Mesenchymal stem cell (in vitro differentiated cells and primary cell): ENCODE data around the gene NUP210.

ENCODE experiments used
- DNase-seq: peaks from one replicate; pipeline ENCODE4 v3.0.0-alpha.2; 2013
- H2AFZ ChIP-seq: one replicate; pipeline ENCODE4 v1.6.1; 2013; ENCODE audit warnings: low read depth, mild to moderate bottlenecking, control low read depth, inconsistent platforms, low read length, moderate library complexity
- H2AK5ac ChIP-seq: 2 replicates; pipeline ENCODE4 v1.6.1; 2013; ENCODE audit warnings: low read length, moderate library complexity, mild to moderate bottlenecking, inconsistent platforms; ENCODE audit not compliant: severe bottlenecking
- H2BK120ac ChIP-seq: one replicate; pipeline ENCODE4 v1.6.1; 2013; ENCODE audit warnings: low read depth, mild to moderate bottlenecking, inconsistent platforms, low read length, moderate library complexity
- H2BK12ac ChIP-seq, 2 experiments: one replicate each; pipeline ENCODE4 v1.6.1; 2013; ENCODE audit warnings: inconsistent platforms in 2 of 2, low read length in 2 of 2, mild to moderate bottlenecking in 2 of 2, moderate library complexity in 2 of 2, control low read depth in 1 of 2
- H2BK15ac ChIP-seq: one replicate; pipeline ENCODE4 v1.6.1; 2013; ENCODE audit warnings: mild to moderate bottlenecking, low read depth, inconsistent platforms; ENCODE audit not compliant: poor library complexity, severe bottlenecking
- H2BK5ac ChIP-seq: 2 replicates; pipeline ENCODE4 v1.6.1; 2013; ENCODE audit warnings: low read depth, mild to moderate bottlenecking, low read length, control low read depth, inconsistent platforms; ENCODE audit not compliant: poor library complexity, severe bottlenecking
- H3K14ac ChIP-seq, 2 experiments: one replicate each; pipeline ENCODE4 v1.6.1; 2013; ENCODE audit warnings: inconsistent platforms in 2 of 2, low read length in 2 of 2, control low read depth in 1 of 2, mild to moderate bottlenecking in 1 of 2, moderate library complexity in 1 of 2
- H3K18ac ChIP-seq, 2 experiments: one replicate each; pipeline ENCODE4 v1.6.1; 2013; ENCODE audit warnings: inconsistent platforms in 2 of 2, low read length in 2 of 2, control low read depth in 1 of 2, low read depth in 1 of 2, mild to moderate bottlenecking in 1 of 2
- H3K23ac ChIP-seq, 2 experiments: one replicate each; pipeline ENCODE4 v1.6.1; 2013; ENCODE audit warnings: inconsistent platforms in 2 of 2, low read length in 2 of 2, mild to moderate bottlenecking in 2 of 2, moderate library complexity in 2 of 2, control low read depth in 1 of 2
- H3K27ac ChIP-seq: 2 replicates; pipeline ENCODE4 v1.5.1; 2013; ENCODE audit warnings: mild to moderate bottlenecking, moderate library complexity, low read length, control low read depth, inconsistent platforms; ENCODE audit not compliant: poor library complexity, severe bottlenecking
- H3K27me3 ChIP-seq, 2 experiments: 2 replicates each; pipeline versions ENCODE4 v1.6.1 to v1.7.0; 2013; ENCODE audit warnings: low read length in 2 of 2, mild to moderate bottlenecking in 2 of 2, moderate library complexity in 2 of 2, control low read depth in 1 of 2, inconsistent platforms in 1 of 2; ENCODE audit not compliant: control insufficient read depth in 1 of 2, insufficient read depth in 1 of 2
- H3K36me3 ChIP-seq, 2 experiments: 2 replicates each; pipeline versions ENCODE4 v1.6.1 to v1.7.0; 2013; ENCODE audit warnings: low read length in 2 of 2, control low read depth in 1 of 2, inconsistent platforms in 1 of 2, low read depth in 1 of 2, mild to moderate bottlenecking in 1 of 2; ENCODE audit not compliant: insufficient read depth in 2 of 2, control insufficient read depth in 1 of 2
- H3K4ac ChIP-seq, 2 experiments: one replicate each; pipeline ENCODE4 v1.6.1; 2013; ENCODE audit warnings: inconsistent platforms in 2 of 2, low read length in 2 of 2, mild to moderate bottlenecking in 2 of 2, moderate library complexity in 2 of 2, control low read depth in 1 of 2, low read depth in 1 of 2
- H3K4me1 ChIP-seq: 2 replicates; pipeline ENCODE4 v1.6.1; 2013; ENCODE audit warnings: low read depth, low read length, control low read depth; ENCODE audit not compliant: control insufficient read depth, insufficient read depth
- H3K4me2 ChIP-seq: 2 replicates; pipeline ENCODE4 v1.6.1; 2013; ENCODE audit warnings: low read length, mild to moderate bottlenecking, inconsistent platforms; ENCODE audit not compliant: poor library complexity, severe bottlenecking
- H3K4me3 ChIP-seq, 2 experiments: 2 replicates each; pipeline versions ENCODE4 v1.5.1 to v1.7.0; 2013; ENCODE audit warnings: low read length in 2 of 2, mild to moderate bottlenecking in 2 of 2, control low read depth in 1 of 2, low read depth in 1 of 2; ENCODE audit not compliant: insufficient read depth in 1 of 2
- H3K79me1 ChIP-seq: replicated peaks from 2 replicates; pipeline ENCODE4 v1.6.1; 2013; ENCODE audit warnings: mild to moderate bottlenecking, control low read depth, low read length, inconsistent platforms; ENCODE audit not compliant: poor library complexity, severe bottlenecking
- H3K9ac ChIP-seq: 2 replicates; pipeline ENCODE4 v1.7.0; 2013; ENCODE audit warnings: mild to moderate bottlenecking, low read length, moderate library complexity
- H3K9me3 ChIP-seq: 2 replicates; pipeline ENCODE4 v1.7.0; 2013; ENCODE audit warnings: mild to moderate bottlenecking, low read length; ENCODE audit not compliant: control insufficient read depth
- H4K8ac ChIP-seq: one replicate; pipeline ENCODE4 v1.6.1; 2013; ENCODE audit warnings: inconsistent platforms, mild to moderate bottlenecking, low read length, moderate library complexity
- H4K91ac ChIP-seq: one replicate; pipeline ENCODE4 v1.6.1; 2013; ENCODE audit warnings: mild to moderate bottlenecking, low read length, inconsistent platforms
- WGBS: methylation state at CpG from one replicate; pipeline ENCODE4 v1.1.7; 2013; ENCODE audit warnings: mixed read lengths; 5-methylcytosine and 5-hydroxymethylcytosine counted together

The NUP210 gene

DNA sequence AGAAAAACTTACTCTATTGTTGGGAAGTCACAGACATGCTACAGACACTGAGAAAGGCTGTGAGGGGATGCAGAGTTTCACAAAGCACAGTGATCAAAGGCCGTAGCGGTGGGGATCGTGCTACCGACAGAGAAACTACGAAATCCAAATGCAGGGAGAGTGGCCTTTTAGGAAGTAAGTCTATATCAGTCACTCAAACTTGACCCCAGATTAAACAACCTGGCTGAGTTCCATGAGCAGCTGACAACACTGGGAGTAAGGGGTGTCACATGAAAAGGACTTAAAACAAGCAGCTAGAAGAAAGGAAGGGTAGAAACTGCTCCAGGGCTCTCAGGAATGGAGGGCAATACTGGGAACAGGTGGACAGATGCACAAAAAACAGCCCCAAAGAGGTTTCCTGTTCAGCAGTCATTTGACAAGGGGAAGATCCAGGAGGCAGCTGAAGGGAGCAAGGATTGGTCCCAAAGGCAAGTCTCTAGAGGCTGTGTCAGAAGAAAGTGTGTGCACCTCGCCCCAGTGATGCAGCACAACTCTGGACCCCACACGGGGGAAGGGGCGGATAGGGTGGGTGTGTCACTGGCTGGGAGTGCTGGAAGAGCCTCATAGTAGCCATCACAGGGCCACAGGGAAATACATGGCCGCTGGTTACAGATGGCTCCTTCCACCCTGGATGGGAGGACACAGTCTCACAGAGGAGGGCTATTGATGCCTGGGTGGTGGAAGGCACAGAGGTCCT, 39.7 kb upstream of the NUP210 start:
- H3K9me3 ChIP-seq: no peaks in the 10 kb centered on the region
- no peak for DNase-seq
- H3K27me3 ChIP-seq: peaks cover 41 to 43% of the 10 kb centered on the region in 2 experiments
- H3K4me3 ChIP-seq: no peak overlapping the region
- H3K36me3 ChIP-seq: no peaks in the 10 kb centered on the region
- H4K91ac ChIP-seq: no peak overlapping the region
- H3K4ac ChIP-seq: no peak overlapping the region
- no peak overlapping the region for H3K18ac ChIP-seq
- no peak overlapping the region for H2BK15ac ChIP-seq
- no peak overlapping the region for H2AK5ac ChIP-seq
- no peaks in the 10 kb centered on the region for H3K4me1 ChIP-seq
- no peak overlapping the region for H3K23ac ChIP-seq
- no peak overlapping the region for H3K9ac ChIP-seq
- no peak overlapping the region for H2BK120ac ChIP-seq
- H2AFZ ChIP-seq: no peak overlapping the region
- no peak overlapping the region for H2BK5ac ChIP-seq
- H2BK12ac ChIP-seq: no peak overlapping the region
- no peak overlapping the region for H3K14ac ChIP-seq
- 87% methylated on average over 8 of the region's 9 CpGs for WGBS
- no peak overlapping the region for H3K4me2 ChIP-seq
- H3K27ac ChIP-seq: no peak overlapping the region
- H4K8ac ChIP-seq: no peak overlapping the region
- H3K79me1 ChIP-seq: no peaks in the 10 kb centered on the region

DNA sequence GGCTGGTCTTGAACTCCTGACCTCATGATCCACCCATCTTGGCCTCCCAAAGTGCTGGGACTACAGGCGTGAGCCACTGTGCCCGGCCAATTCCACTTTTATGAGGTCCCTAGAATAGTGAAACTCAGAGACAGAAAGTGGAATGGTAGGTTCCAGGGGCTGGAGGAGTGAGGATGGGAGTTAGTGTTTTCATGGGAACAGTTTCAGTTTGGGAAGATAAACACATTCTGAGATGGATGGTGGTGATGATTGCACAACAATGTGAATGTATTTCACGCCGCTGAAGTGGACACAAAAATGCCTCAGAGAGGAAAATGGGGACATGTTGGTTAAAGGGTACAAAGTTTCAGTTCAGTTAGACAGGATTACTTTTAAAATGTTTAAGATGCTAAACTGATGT, 37.5 kb upstream of the NUP210 start:
- H3K4me3 ChIP-seq: no peak overlapping the region
- H2AK5ac ChIP-seq: no peak overlapping the region
- H3K27me3 ChIP-seq: peaks cover 24% of the 10 kb centered on the region in 2 experiments
- no peak overlapping the region for H2AFZ ChIP-seq
- H3K18ac ChIP-seq: no peak overlapping the region
- no peak overlapping the region for H4K91ac ChIP-seq
- peaks cover under 1% of the 10 kb centered on the region for H3K4me1 ChIP-seq
- H3K14ac ChIP-seq: no peak overlapping the region
- no peak overlapping the region for H4K8ac ChIP-seq
- H3K9ac ChIP-seq: no peak overlapping the region
- H2BK12ac ChIP-seq: no peak overlapping the region
- H3K36me3 ChIP-seq: no peaks in the 10 kb centered on the region
- H3K79me1 ChIP-seq: no peaks in the 10 kb centered on the region
- no peak overlapping the region for H3K4me2 ChIP-seq
- no peak overlapping the region for H3K23ac ChIP-seq
- WGBS: 81% methylated on average over 4 of the region's 4 CpGs
- no peak overlapping the region for H2BK15ac ChIP-seq
- H3K9me3 ChIP-seq: no peaks in the 10 kb centered on the region
- no peak overlapping the region for H3K4ac ChIP-seq
- H3K27ac ChIP-seq: no peak overlapping the region
- no peak overlapping the region for H2BK5ac ChIP-seq
- DNase-seq: peak; percentile 41
- H2BK120ac ChIP-seq: no peak overlapping the region

DNA sequence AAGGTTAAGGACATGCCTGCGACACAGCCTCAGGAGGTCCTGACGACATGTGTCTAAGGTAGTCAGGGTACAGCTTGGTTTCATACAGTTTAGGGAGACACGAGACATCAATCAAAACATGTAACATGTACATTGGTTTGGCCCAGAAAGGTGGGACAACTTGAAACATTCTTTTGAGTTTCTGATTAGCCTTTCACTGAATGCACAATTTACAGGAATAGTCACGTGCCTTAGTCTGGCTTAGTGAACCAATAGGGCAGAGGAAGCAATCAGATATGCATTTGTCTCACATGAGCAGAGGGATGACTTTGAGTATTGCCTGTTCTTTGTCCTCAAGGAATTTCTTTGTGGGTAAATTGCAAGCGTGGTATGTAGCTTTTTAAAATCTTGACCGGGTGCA, 35.5 kb upstream of the NUP210 start:
- no peak overlapping the region for H2BK120ac ChIP-seq
- no peak overlapping the region for H2AK5ac ChIP-seq
- 87% methylated on average over 6 of the region's 6 CpGs for WGBS
- H3K4me1 ChIP-seq: peaks cover 6% of the 10 kb centered on the region
- no peak overlapping the region for H2AFZ ChIP-seq
- no peak overlapping the region for H3K23ac ChIP-seq
- no peak overlapping the region for H3K4me2 ChIP-seq
- H4K91ac ChIP-seq: no peak overlapping the region
- no peak overlapping the region for H3K9ac ChIP-seq
- no peaks in the 10 kb centered on the region for H3K36me3 ChIP-seq
- no peak overlapping the region for H4K8ac ChIP-seq
- no peak overlapping the region for H3K27ac ChIP-seq
- H3K18ac ChIP-seq: no peak overlapping the region
- H3K9me3 ChIP-seq: no peaks in the 10 kb centered on the region
- no peak overlapping the region for H3K4ac ChIP-seq
- no peak for DNase-seq
- peaks cover 14 to 17% of the 10 kb centered on the region in 2 experiments for H3K27me3 ChIP-seq
- H2BK5ac ChIP-seq: no peak overlapping the region
- no peak overlapping the region for H3K14ac ChIP-seq
- no peak overlapping the region for H3K4me3 ChIP-seq
- no peaks in the 10 kb centered on the region for H3K79me1 ChIP-seq
- no peak overlapping the region for H2BK15ac ChIP-seq
- H2BK12ac ChIP-seq: no peak overlapping the region

GRCh38 chr3:13452490-13453335, 32.6 kb upstream of the NUP210 start:
- no peak overlapping the region for H2BK5ac ChIP-seq
- no peaks in the 10 kb centered on the region for H3K9me3 ChIP-seq
- no peak overlapping the region for H3K27ac ChIP-seq
- H3K9ac ChIP-seq: peak overlapping the region; percentile 90
- H3K4me1 ChIP-seq: peaks cover 6% of the 10 kb centered on the region
- DNase-seq: peak; percentile 70
- H3K18ac ChIP-seq: no peak overlapping the region
- H3K27me3 ChIP-seq: peaks cover 0 to 4% of the 10 kb centered on the region in 2 experiments
- H4K91ac ChIP-seq: no peak overlapping the region
- WGBS: 50% methylated on average over 8 of the region's 12 CpGs
- H2AK5ac ChIP-seq: no peak overlapping the region
- H3K4me3 ChIP-seq: peak overlapping the region in 1 of 2 experiments; percentile 86
- peak overlapping the region; percentile 21 for H3K4me2 ChIP-seq
- no peak overlapping the region for H2BK15ac ChIP-seq
- no peak overlapping the region for H3K14ac ChIP-seq
- H2BK120ac ChIP-seq: no peak overlapping the region
- H2BK12ac ChIP-seq: no peak overlapping the region
- H3K36me3 ChIP-seq: no peaks in the 10 kb centered on the region
- H4K8ac ChIP-seq: peak overlapping the region; percentile 70
- H2AFZ ChIP-seq: peak overlapping the region; percentile 89
- no peaks in the 10 kb centered on the region for H3K79me1 ChIP-seq
- H3K4ac ChIP-seq: no peak overlapping the region
- H3K23ac ChIP-seq: no peak overlapping the region
